ENCODE results near the gene CHST11.
A peak's percentile ranks its signal among the peaks of the same experiment; 100 is the strongest.

CHST11 gene

GRCh38 chr12:104425614-104426013 is 31.1 kb upstream of the CHST11 start:
- H3K4me3 ChIP-seq (replicated peaks; ENCODE audit: low read depth, low read length) = no peak overlapping the region
- DNase-seq (ENCODE audit: low read depth) = no peak
- TF ChIP-seq CTCF (IDR thresholded peaks at IDR 0.05; ENCODE audit: low read length, missing control alignments) = no peak

- peak; percentile 35 for DNase-seq (ENCODE audit: low read depth)
- no peak overlapping the region for H3K4me3 ChIP-seq (replicated peaks; ENCODE audit: low read depth, low read length)
- no peak for TF ChIP-seq CTCF (IDR thresholded peaks at IDR 0.05; ENCODE audit: low read length, missing control alignments)
Observed at GRCh38 chr12:104426926-104427546, 29.7 kb upstream of the CHST11 start.

- DNase-seq (ENCODE audit: low read depth) = no peak
- H3K4me3 ChIP-seq (replicated peaks; ENCODE audit: low read depth, low read length) = no peak overlapping the region
- no peak for TF ChIP-seq CTCF (IDR thresholded peaks at IDR 0.05; ENCODE audit: low read length, missing control alignments)
Observed at GRCh38 chr12:104427547-104427938, 29.2 kb upstream of the CHST11 start.

GRCh38 chr12:104433061-104433460 is 23.7 kb upstream of the CHST11 start:
- no peak for TF ChIP-seq CTCF (IDR thresholded peaks at IDR 0.05; ENCODE audit: low read length, missing control alignments)
- no peak for DNase-seq (ENCODE audit: low read depth)
- no peak overlapping the region for H3K4me3 ChIP-seq (replicated peaks; ENCODE audit: low read depth, low read length)

- TF ChIP-seq CTCF (IDR thresholded peaks at IDR 0.05; ENCODE audit: low read length, missing control alignments) = no peak
- no peak overlapping the region for H3K4me3 ChIP-seq (replicated peaks; ENCODE audit: low read depth, low read length)
- DNase-seq (ENCODE audit: low read depth) = no peak
Observed at GRCh38 chr12:104434129-104434528, 22.6 kb upstream of the CHST11 start.

GRCh38 chr12:104435175-104435574 is 21.6 kb upstream of the CHST11 start:
- H3K4me3 ChIP-seq (replicated peaks; ENCODE audit: low read depth, low read length) = no peak overlapping the region
- no peak for TF ChIP-seq CTCF (IDR thresholded peaks at IDR 0.05; ENCODE audit: low read length, missing control alignments)
- DNase-seq (ENCODE audit: low read depth) = no peak

- DNase-seq (ENCODE audit: low read depth) = no peak
- H3K4me3 ChIP-seq (replicated peaks; ENCODE audit: low read depth, low read length) = no peak overlapping the region
- TF ChIP-seq CTCF (IDR thresholded peaks at IDR 0.05; ENCODE audit: low read length, missing control alignments) = no peak
Observed at GRCh38 chr12:104435765-104436164, 21.0 kb upstream of the CHST11 start.

Data from fibroblast of pulmonary artery (primary cell).